Activated CD8-positive, alpha-beta T cell treated with anti-CD3 and anti-CD28 coated beads, Interleukin-2, amount 10 ng/mL, durations not matched to agents 7 days and 5 days (primary cell): ENCODE data around the gene PCIF1. TPM values are rescaled to one million over a fixed set of nuclear protein-coding genes. Genes with fewer than 3 reads are reported as not detected.
A peak's percentile ranks its signal among the peaks of the same experiment; 100 is the strongest.
"Not testable (repeated sequence)": the region's sequence is repeated elsewhere in the genome, so short reads cannot be mapped to it uniquely, and the experiment has no call there.

Source experiments
- ATAC-seq: fragments of 150-1000 bp; cut with Tn5 transposase; one replicate; pipeline ENCODE4 v1.10.0; 2021; ENCODE audit warnings: moderate library complexity
- CTCF ChIA-PET: fragments of 350-600 bp; sonication (Branson Sonifier 250); formaldehyde crosslinking; loops from one replicate; lab custom pipeline; 2021; ENCODE audit warnings: antibody characterized with exemption; lab: Charles Lee
- POLR2A ChIA-PET: fragments of 350-600 bp; sonication (Branson Sonifier 250); formaldehyde crosslinking; loops from one replicate; lab custom pipeline; 2021; ENCODE audit warnings: antibody characterized with exemption; lab: Charles Lee
- DNase-seq: peaks from one replicate; pipeline ENCODE4 v3.0.0-alpha.2; 2020
- H3K27ac Mint-ChIP-seq: one replicate; pipeline ENCODE4 v1.8.0; 2021; ENCODE audit warnings: mild to moderate bottlenecking, mixed read lengths
- H3K27me3 Mint-ChIP-seq: one replicate; pipeline ENCODE4 v1.8.0; 2021; ENCODE audit warnings: low read depth, mixed read lengths
- H3K36me3 Mint-ChIP-seq: one replicate; pipeline ENCODE4 v1.8.0; 2021; ENCODE audit warnings: low read depth, mixed read lengths
- H3K4me1 Mint-ChIP-seq: one replicate; pipeline ENCODE4 v1.8.0; 2021; ENCODE audit warnings: low read depth, mixed read lengths
- H3K4me3 Mint-ChIP-seq: one replicate; pipeline ENCODE4 v1.8.0; 2021; ENCODE audit warnings: mild to moderate bottlenecking, mixed read lengths
- H3K9me3 Mint-ChIP-seq: one replicate; pipeline ENCODE4 v1.8.0; 2022; ENCODE audit warnings: mixed read lengths; ENCODE audit not compliant: insufficient read depth
- total RNA-seq, 2 experiments: library from RNA; stranded (reverse); gene quantifications; one replicate each; pipeline ENCODE4 v1.2.3, GENCODE V29; 2021

PCIF1 gene
- total RNA-seq, 2 experiments from 2014 or later = 40.3 to 41.2 TPM

DNA sequence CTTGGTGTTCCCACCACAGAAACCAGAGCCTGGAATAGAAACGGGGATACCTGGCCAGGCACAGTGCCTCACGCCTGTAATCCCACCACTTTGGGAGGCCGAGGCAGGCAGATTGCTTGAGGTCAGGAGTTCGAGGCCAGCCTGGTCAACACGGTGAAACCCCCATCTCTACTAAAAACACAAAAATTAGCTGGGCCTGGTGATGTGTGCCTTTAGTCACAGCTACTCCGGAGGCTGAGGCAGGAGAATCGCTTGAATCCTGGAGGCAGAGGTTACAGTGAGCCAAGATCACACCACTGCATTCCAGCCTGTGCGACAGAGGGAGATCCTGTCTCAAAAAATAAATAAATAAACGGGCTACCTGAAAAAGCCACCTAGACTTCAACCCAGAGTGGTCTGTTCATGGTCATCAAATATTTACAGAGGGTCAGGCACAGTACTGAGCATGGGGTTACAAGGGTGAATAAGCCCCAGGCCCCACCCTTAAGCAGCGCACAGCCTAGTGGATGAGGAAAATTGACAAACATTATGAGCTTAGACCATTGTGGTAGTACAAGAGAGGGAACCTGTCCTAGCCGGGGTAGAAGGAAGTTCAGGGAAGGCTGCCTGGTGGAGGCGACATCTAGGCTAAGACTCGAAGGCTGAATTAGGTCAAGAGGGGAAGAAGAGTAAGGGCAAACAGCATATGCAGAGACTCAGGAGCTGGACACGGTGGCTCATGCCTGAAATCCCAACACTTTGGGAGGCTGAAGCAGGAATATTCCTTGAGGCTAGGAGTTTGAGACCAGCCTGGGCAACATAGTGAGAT lies 7.2 kb upstream of the PCIF1 start:
- Mint-ChIP-seq H3K27ac (no peak overlapping the region), H3K4me3 (no peak overlapping the region), H3K9me3 (no peaks in the 10 kb centered on the region), H3K27me3 (peaks cover 2% of the 10 kb centered on the region), H3K4me1 (no peaks in the 10 kb centered on the region), H3K36me3 (no peaks in the 10 kb centered on the region)
- ChIA-PET POLR2A (interaction anchor here (0.7 to 4.7 kb wide), 2 partner anchors 7 to 48 kb away, joined by 3 to 30 read pairs; partner anchors contain the start of gene PCIF1), CTCF (interaction anchor here (1.5 to 1.6 kb wide), 2 partner anchors 103 to 128 kb away, joined by 5 read pairs; no protein-coding TSS in a partner anchor)
- DNase-seq (no peak), ATAC-seq (no peak)

DNA sequence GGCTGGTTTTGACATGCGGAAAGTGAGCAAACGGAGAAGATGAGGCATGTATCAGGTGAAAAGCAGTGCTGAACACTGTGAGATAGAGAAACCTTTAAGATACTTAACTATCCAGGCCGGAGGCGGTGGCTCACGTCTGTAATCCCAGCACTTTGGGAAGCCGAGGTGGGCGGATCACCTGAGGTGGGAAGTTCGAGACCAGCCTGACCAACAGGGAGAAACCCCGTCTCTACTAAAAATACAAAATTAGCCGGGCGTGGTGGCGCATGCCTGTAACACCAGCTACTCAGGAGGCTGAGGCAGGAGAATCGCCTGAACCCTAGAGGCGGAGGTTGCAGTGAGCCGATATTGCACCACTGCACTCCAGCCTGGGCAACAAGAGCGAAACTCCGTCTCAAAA lies 2.8 kb upstream of the PCIF1 start:
- ATAC-seq, H3K36me3 Mint-ChIP-seq, H3K27ac Mint-ChIP-seq, CTCF ChIA-PET, DNase-seq, H3K4me3 Mint-ChIP-seq, H3K9me3 Mint-ChIP-seq, H3K27me3 Mint-ChIP-seq, POLR2A ChIA-PET: not testable (repeated sequence)
- peaks cover 10% of the 10 kb centered on the region for H3K4me1 Mint-ChIP-seq

DNA sequence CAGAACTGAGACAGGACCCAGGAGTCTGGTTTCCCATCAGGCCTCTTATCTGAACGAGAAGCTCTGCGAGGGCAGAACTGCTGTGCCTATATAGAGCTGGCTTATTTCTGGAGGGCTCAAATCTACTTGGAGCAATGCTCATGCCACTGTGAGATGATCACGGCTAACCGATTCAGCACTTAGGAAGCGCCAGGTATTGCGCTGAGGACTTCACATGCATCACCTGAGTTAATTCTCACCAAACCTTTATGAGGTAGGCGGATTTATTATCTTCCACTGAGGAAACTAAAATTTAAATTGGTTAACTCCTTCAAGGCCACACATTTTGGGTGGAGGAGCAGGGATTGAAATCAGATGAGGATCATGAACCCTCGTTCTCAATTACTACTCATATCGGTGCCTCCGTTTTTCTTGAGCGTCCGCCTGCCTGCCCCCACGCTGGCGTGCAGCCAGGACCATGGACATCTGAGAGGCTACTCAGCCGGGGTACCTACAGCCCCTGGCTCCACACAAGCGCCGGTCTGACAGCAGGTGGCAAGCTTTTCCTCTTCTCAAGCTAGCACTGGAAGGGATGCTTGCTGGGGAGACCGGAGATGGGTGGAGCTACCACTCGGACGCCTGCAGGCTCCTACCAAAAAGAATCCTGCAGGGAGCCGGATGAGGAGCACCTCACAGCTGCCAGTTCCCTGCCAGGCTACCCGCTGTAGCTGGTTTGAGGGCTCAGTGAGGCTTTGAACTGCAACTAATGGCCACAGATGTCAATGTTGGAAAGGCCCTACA lies 1.0 kb upstream of the PCIF1 start:
- ATAC-seq (peak; percentile 27), DNase-seq (peak; percentile 77)
- Mint-ChIP-seq H3K4me1 (peaks cover 28% of the 10 kb centered on the region), H3K9me3 (no peaks in the 10 kb centered on the region), H3K4me3 (peak overlapping the region; percentile 88), H3K36me3 (peaks cover 16% of the 10 kb centered on the region), H3K27ac (peak overlapping the region; percentile 98), H3K27me3 (no peaks in the 10 kb centered on the region)
- CTCF ChIA-PET = interaction anchor here (0.9 to 8.2 kb wide), 12 partner anchors 13 to 134 kb away, joined by 3 to 90 read pairs (median 6); partner anchors contain the start of genes ZNF335 and ZSWIM1
- POLR2A ChIA-PET = interaction anchor here (0.6 to 3.8 kb wide), 16 partner anchors 9 to 163 kb away, joined by 3 to 52 read pairs (median 8); partner anchors contain the start of genes ACOT8, CTSA, DNTTIP1 and NEURL2

DNA sequence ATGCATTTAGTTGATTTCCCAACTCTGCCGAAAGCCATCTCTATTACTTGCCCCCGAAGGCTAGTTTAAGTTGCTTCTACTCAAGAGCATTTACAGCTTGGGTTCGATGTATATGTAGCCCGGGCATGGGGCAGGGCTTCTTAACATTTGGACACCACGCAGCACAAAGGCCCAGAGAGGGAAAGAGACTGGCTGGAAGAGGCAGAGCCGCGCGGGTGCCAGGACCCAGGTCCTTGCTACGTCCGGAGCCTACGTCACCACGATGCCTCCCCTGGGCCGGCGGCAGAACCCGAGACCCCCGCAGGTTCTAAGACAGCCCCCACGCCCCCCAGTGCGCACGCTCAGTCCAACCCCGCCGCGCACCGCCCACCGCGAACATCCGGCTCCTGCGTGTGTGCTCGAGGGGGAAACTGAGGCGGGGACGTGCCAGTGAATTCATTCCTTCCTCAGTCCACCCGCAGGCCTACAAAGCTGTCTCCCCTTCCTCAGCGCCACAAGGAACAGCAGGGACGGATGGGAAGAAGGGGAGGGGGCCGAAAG lies 367 bp upstream of the PCIF1 start:
- peak; percentile 70 for DNase-seq
- H3K36me3 Mint-ChIP-seq = peaks cover 23% of the 10 kb centered on the region
- ChIA-PET POLR2A (interaction anchor here (0.6 to 3.8 kb wide), 23 partner anchors 10 to 415 kb away, joined by 3 to 52 read pairs (median 6); partner anchors contain the start of genes ACOT8, CTSA, DNTTIP1 and NEURL2), CTCF (interaction anchor here (0.7 to 8.2 kb wide), 17 partner anchors 12 to 1444 kb away, joined by 3 to 90 read pairs (median 5); partner anchors contain the start of genes ZNF335 and ZSWIM1)
- ATAC-seq = peak; percentile 23
- H3K27ac Mint-ChIP-seq = peak overlapping the region; percentile 98
- no peaks in the 10 kb centered on the region for H3K9me3 Mint-ChIP-seq
- H3K4me1 Mint-ChIP-seq = peaks cover 29% of the 10 kb centered on the region
- H3K4me3 Mint-ChIP-seq = peak overlapping the region; percentile 88
- no peaks in the 10 kb centered on the region for H3K27me3 Mint-ChIP-seq

DNA sequence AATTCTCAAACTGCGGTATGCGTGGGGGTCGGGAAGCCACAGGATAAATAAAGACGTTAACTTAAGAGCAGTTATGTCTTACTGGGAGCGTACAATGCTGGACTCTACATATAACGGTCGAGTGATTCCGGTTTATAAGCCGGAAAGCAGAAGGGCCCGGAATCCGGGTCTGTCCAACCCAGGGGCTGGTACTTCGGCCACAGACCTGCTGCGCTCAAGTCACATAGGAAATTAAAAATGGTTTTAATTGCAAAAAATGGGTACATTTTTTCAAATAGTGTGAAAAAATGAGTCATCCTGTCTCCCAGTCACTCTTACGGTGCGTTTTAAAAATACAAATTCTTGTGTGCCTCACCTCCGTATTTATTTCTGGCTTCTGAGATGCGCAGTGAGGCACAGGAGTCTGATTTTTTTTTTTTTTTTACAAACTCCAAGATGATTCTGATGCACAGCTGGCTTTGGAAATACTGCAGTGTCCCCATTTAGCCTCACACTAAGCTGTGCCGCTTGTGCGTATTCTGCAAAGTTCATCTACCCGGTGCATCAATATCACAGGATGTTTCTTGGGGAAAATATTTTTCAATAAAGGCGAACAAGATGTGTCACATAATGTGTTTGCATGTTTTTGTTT lies 1.0 kb downstream of the PCIF1 start:
- Mint-ChIP-seq H3K27me3 (no peaks in the 10 kb centered on the region), H3K4me1 (peaks cover 29% of the 10 kb centered on the region), H3K9me3 (no peaks in the 10 kb centered on the region), H3K27ac (peak overlapping the region; percentile 93), H3K4me3 (peak overlapping the region; percentile 90), H3K36me3 (peaks cover 34% of the 10 kb centered on the region)
- ATAC-seq (no peak), DNase-seq (no peak)
- CTCF ChIA-PET = interaction anchor here (0.8 to 8.2 kb wide), 8 partner anchors 18 to 429 kb away, joined by 3 to 90 read pairs (median 6); partner anchors contain the start of gene ZNF335
- POLR2A ChIA-PET = interaction anchor here (0.5 to 3.8 kb wide), 22 partner anchors 9 to 791 kb away, joined by 3 to 52 read pairs (median 6); partner anchors contain the start of genes ACOT8, CTSA, NEURL2 and PLTP

DNA sequence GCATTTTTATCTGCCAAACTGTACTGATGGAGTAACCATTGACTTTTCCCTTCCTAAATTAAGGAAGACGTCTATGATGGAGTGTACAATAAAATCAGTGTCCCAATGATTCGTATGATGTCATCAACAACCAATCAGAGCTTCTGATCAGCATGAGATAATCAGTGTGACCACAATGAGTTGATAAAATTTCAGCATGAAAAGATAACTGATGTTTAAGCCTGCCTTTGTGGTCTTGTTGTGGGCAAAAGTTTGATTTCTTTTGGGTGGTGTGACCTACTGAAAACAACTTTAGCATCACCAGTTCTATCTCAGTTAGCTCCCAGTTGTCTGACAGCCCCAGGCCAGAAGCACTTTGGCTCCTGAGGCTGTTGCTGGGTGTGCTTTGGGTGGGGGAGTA lies 3.3 kb downstream of the PCIF1 start:
- POLR2A ChIA-PET = interaction anchor here (1.3 to 3.0 kb wide), 5 partner anchors 11 to 81 kb away, joined by 4 to 18 read pairs (median 5); partner anchors contain the start of genes ACOT8, SPATA25 and ZSWIM3
- peaks cover 29% of the 10 kb centered on the region for H3K4me1 Mint-ChIP-seq
- peaks cover 35% of the 10 kb centered on the region for H3K36me3 Mint-ChIP-seq
- H3K27ac Mint-ChIP-seq = peak overlapping the region; percentile 60
- H3K9me3 Mint-ChIP-seq = no peaks in the 10 kb centered on the region
- DNase-seq (no peak), ATAC-seq (no peak)
- no peak overlapping the region for H3K4me3 Mint-ChIP-seq
- CTCF ChIA-PET = interaction anchor here (1.2 to 8.2 kb wide), 6 partner anchors 25 to 139 kb away, joined by 3 to 90 read pairs (median 5); partner anchors contain the start of gene ZNF335
- no peaks in the 10 kb centered on the region for H3K27me3 Mint-ChIP-seq

- POLR2A ChIA-PET = interaction anchor here (1.6 to 3.0 kb wide), 3 partner anchors 10 to 82 kb away, joined by 5 to 18 read pairs (median 8); partner anchors contain the start of genes ACOT8 and ZSWIM3
- Mint-ChIP-seq H3K9me3 (no peaks in the 10 kb centered on the region), H3K27ac (peak overlapping the region; percentile 20), H3K27me3 (no peaks in the 10 kb centered on the region), H3K36me3 (peaks cover 45% of the 10 kb centered on the region), H3K4me1 (peaks cover 24% of the 10 kb centered on the region), H3K4me3 (no peak overlapping the region)
- ATAC-seq (no peak), DNase-seq (no peak)
- CTCF ChIA-PET = interaction anchor here (1.5 to 8.2 kb wide), 2 partner anchors 32 to 140 kb away, joined by 5 to 90 read pairs; partner anchors contain the start of gene ZNF335
Measured at GRCh38 chr20:45938727-45939438, 4.4 kb downstream of the PCIF1 start.

DNA sequence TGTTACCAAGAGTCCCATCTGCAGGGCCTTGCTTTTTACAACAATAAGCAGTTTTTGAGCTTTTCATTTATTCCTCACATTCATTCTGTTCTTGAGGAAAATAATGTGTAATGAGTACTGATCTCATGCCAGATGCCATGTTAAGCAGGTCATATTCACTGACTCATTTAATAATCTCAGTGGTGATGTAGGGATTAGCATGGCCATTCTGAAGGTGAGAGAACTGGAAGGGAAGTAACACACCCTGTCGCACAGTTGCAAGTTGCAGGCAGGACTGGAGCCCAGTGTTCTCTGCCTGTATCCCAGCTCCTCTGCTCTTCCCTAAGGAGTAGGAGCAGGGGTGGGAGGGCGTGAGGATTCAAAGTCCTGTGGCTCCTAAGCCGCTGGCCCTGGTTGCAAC lies 5.6 kb downstream of the PCIF1 start:
- peaks cover 24% of the 10 kb centered on the region for H3K4me1 Mint-ChIP-seq
- peaks cover 56% of the 10 kb centered on the region for H3K36me3 Mint-ChIP-seq
- H3K9me3 Mint-ChIP-seq = no peaks in the 10 kb centered on the region
- no peaks in the 10 kb centered on the region for H3K27me3 Mint-ChIP-seq
- ChIA-PET POLR2A (interaction anchor here (0.7 kb wide), 1 partner anchor 9 kb away, joined by 3 read pairs; no protein-coding TSS in a partner anchor), CTCF (interaction anchor here (8.2 kb wide), 1 partner anchor 30 kb away, joined by 90 read pairs; the partner anchor contains the start of gene ZNF335)
- no peak overlapping the region for H3K27ac Mint-ChIP-seq
- ATAC-seq (no peak), DNase-seq (no peak)
- no peak overlapping the region for H3K4me3 Mint-ChIP-seq

DNA sequence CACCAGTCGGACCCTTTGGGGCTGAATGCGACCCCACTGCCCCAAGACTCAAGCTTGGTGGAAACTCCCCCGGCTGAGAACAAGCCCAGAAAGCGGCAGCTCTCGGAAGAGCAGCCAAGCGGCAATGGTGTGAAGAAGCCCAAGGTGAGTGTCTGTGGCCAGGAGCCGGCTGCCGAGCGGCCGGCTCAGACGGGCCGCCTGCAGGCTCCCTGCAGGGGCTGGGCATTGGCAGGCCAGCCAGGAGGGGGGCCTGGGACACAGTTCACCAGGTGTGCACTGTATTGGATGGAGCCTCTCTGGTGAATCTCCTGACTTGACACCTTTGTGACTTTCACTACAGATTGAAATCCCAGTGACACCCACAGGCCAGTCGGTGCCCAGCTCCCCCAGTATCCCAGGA lies 6.0 kb downstream of the PCIF1 start:
- no peaks in the 10 kb centered on the region for H3K27me3 Mint-ChIP-seq
- no peak overlapping the region for H3K27ac Mint-ChIP-seq
- H3K9me3 Mint-ChIP-seq = no peaks in the 10 kb centered on the region
- DNase-seq (no peak), ATAC-seq (no peak)
- peaks cover 24% of the 10 kb centered on the region for H3K4me1 Mint-ChIP-seq
- H3K4me3 Mint-ChIP-seq = no peak overlapping the region
- CTCF ChIA-PET = interaction anchor here (8.2 kb wide), 1 partner anchor 30 kb away, joined by 90 read pairs; the partner anchor contains the start of gene ZNF335
- POLR2A ChIA-PET = interaction anchor here (0.8 kb wide), 1 partner anchor 180 kb away, joined by 3 read pairs; no protein-coding TSS in a partner anchor
- peaks cover 56% of the 10 kb centered on the region for H3K36me3 Mint-ChIP-seq

DNA sequence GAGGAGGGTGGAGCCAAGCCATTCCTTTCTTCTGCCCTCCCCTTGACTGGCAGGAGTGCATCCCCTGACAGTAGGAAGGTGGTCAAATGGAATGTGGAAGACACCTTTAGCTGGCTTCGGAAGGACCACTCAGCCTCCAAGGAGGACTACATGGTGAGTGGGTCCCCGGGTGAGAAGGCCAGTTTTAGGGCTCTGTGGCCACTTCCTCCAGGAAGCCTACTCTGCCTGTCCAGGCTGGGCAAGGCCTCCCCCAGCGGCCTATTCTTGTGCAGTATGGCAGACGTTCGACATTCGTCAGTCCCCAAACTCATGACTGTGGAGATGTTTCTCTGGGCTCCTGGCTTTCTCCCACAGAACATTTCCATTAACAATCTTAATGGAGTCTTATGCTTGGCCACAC lies 9.1 kb downstream of the PCIF1 start:
- no peak overlapping the region for H3K4me3 Mint-ChIP-seq
- ChIA-PET CTCF (interaction anchor here (1.0 to 2.2 kb wide), 4 partner anchors 20 to 145 kb away, joined by 3 to 14 read pairs (median 4); no protein-coding TSS in a partner anchor), POLR2A (interaction anchor here (1.1 kb wide), 1 partner anchor 9 kb away, joined by 4 read pairs; no protein-coding TSS in a partner anchor)
- H3K36me3 Mint-ChIP-seq = peaks cover 58% of the 10 kb centered on the region
- H3K27ac Mint-ChIP-seq = no peak overlapping the region
- no peaks in the 10 kb centered on the region for H3K9me3 Mint-ChIP-seq
- ATAC-seq = no peak
- no peaks in the 10 kb centered on the region for H3K27me3 Mint-ChIP-seq
- no peak for DNase-seq
- peaks cover 8% of the 10 kb centered on the region for H3K4me1 Mint-ChIP-seq
